HG02943 (cell line): ENCODE measurements around the gene PPP6R2.

Experiments
- ATAC-seq: cut with Tn5 transposase; IDR thresholded peaks from one replicate; pipeline ENCODE4 v1.9.1; 2021; ENCODE audit warnings: mild to moderate bottlenecking, low read depth, moderate library complexity; ENCODE audit not compliant: unreplicated experiment

The PPP6R2 gene

GRCh38 chr22:50342651-50343540 is at the start of gene PPP6R2:
Gene PPP6R2, plus strand, starts transcription at chr22:50343327. Its CDS starts 50,582 bp downstream, at chr22:50393909.
- peak; percentile 64 for ATAC-seq

GRCh38 chr22:50293441-50294318 is 49.4 kb upstream of the PPP6R2 start:
- no peak for ATAC-seq

GRCh38 chr22:50294319-50294656 is 48.8 kb upstream of the PPP6R2 start:
- no peak for ATAC-seq

GRCh38 chr22:50296658-50297490 is 46.3 kb upstream of the PPP6R2 start:
- ATAC-seq, result no peak

GRCh38 chr22:50297510-50298265 is 45.4 kb upstream of the PPP6R2 start:
- no peak for ATAC-seq

GRCh38 chr22:50298266-50298637 is 44.9 kb upstream of the PPP6R2 start:
- ATAC-seq, result no peak

- ATAC-seq, result no peak
Measured at GRCh38 chr22:50298937-50299784, 44.0 kb upstream of the PPP6R2 start.

GRCh38 chr22:50299785-50300619 is 43.1 kb upstream of the PPP6R2 start:
- no peak for ATAC-seq

GRCh38 chr22:50300620-50301257 is 42.4 kb upstream of the PPP6R2 start:
- no peak for ATAC-seq

- ATAC-seq, result no peak
Measured at GRCh38 chr22:50301581-50301991, 41.5 kb upstream of the PPP6R2 start.

- no peak for ATAC-seq
Measured at GRCh38 chr22:50302041-50302541, 41.0 kb upstream of the PPP6R2 start.

- ATAC-seq, result no peak
Measured at GRCh38 chr22:50302564-50302963, 40.6 kb upstream of the PPP6R2 start.

- no peak for ATAC-seq
Measured at GRCh38 chr22:50303515-50303847, 39.6 kb upstream of the PPP6R2 start.

- ATAC-seq, result no peak
Measured at GRCh38 chr22:50303848-50304527, 39.1 kb upstream of the PPP6R2 start.

- no peak for ATAC-seq
Measured at GRCh38 chr22:50304528-50305392, 38.4 kb upstream of the PPP6R2 start.

- ATAC-seq, result no peak
Measured at GRCh38 chr22:50305393-50305922, 37.7 kb upstream of the PPP6R2 start.
